MM.1S (cell line): Measurements from ENCODE around the gene CPEB3.
"Not testable (repeated sequence)": the region's sequence is repeated elsewhere in the genome, so short reads cannot be mapped to it uniquely, and the experiment has no call there.

Experiments used
- EZH2 ChIP-seq: fragments of 300-600 bp; sonication (generic); optimal IDR thresholded peaks from 2 replicates; pipeline ENCODE3; 2017; ENCODE audit warnings: low read depth, mild to moderate bottlenecking, antibody characterized with exemption, low read length, mixed read lengths
- TF ChIP-seq, protein P1 (sequence below): fragments of 300-600 bp; sonication (generic); IDR thresholded peaks from 2 replicates; pipeline ENCODE4 v1.5.1; 2016; ENCODE audit warnings: antibody characterized with exemption, low read length, mixed read lengths

DNA sequence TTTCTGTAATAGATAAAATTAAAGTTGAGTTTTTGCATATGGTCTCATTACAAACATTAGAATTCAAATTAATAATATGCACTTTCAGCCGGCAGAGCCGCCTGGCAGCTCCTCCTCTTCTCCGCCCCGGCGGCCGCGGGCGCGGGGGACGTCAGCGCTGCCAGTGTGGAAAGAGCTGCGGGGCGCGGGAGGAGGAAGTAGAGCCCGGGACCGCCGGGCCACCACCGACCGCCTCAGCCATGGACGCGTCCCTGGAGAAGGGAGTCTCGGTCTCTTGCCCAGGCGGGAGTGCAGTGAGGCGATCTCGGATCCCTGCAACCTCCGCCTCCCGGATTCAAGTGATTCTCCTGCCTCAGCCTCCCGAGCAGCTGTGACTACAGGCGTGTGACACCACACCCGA lies 176.0 kb downstream of the CPEB3 start:
- TF ChIP-seq, protein P1, sequence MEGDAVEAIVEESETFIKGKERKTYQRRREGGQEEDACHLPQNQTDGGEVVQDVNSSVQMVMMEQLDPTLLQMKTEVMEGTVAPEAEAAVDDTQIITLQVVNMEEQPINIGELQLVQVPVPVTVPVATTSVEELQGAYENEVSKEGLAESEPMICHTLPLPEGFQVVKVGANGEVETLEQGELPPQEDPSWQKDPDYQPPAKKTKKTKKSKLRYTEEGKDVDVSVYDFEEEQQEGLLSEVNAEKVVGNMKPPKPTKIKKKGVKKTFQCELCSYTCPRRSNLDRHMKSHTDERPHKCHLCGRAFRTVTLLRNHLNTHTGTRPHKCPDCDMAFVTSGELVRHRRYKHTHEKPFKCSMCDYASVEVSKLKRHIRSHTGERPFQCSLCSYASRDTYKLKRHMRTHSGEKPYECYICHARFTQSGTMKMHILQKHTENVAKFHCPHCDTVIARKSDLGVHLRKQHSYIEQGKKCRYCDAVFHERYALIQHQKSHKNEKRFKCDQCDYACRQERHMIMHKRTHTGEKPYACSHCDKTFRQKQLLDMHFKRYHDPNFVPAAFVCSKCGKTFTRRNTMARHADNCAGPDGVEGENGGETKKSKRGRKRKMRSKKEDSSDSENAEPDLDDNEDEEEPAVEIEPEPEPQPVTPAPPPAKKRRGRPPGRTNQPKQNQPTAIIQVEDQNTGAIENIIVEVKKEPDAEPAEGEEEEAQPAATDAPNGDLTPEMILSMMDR = not testable (repeated sequence)
- TF ChIP-seq EZH2 = not testable (repeated sequence)
